ENCODE results near the gene CAP2.

DNA sequence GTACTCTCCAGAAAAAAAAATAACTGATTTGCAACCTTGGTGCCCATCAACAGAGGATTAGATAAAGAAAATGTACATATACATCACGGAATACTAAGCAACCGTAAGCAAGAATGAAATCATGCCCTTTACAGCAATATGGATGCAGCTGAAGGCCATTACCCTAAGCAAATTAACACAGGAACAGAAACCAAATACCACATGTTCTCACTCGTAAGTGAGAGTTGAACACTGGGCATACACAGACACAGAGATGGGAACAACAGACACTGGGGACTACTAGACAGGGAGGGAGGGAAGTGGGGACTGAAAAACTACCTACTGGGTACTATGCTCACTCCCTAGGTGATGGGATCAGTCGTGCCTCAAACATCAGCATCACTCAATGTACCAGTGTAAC lies 32.8 kb upstream of the CAP2 start:
- TF ChIP-seq EZH2 (IDR thresholded peaks at IDR 0.05; ENCODE audit: insufficient read depth, poor library complexity, severe bottlenecking) (no peak), EZH2phosphoT487 (IDR thresholded peaks at IDR 0.05; ENCODE audit: insufficient read depth, low read depth) (no peak)

Data from GM23248 (cell line).